T-helper 17 cell (primary cell): ENCODE data around the gene RUNX2. TPM values are rescaled to one million over a fixed set of nuclear protein-coding genes. Genes with fewer than 3 reads are reported as not detected.
"Not testable (repeated sequence)": the region's sequence is repeated elsewhere in the genome, so short reads cannot be mapped to it uniquely, and the experiment has no call there.

Experiments used
- ATAC-seq: fragments of 150-1000 bp; cut with Tn5 transposase; 2 replicates; pipeline ENCODE4 v1.10.0; 2021; ENCODE audit warnings: mild to moderate bottlenecking, moderate library complexity
- DNase-seq, 3 donors: peaks; one replicate each; pipeline versions ENCODE4 v3.0.0 to v3.0.0-alpha.2; 2020 to 2021
- H3K9me3 ChIP-seq: one replicate; pipeline ENCODE4 v1.7.0; 2013; ENCODE audit warnings: low read length, mild to moderate bottlenecking; ENCODE audit not compliant: control insufficient read depth, poor library complexity, severe bottlenecking
- H3K27ac Mint-ChIP-seq: one replicate; pipeline ENCODE4 v1.8.0; 2022; ENCODE audit warnings: mild to moderate bottlenecking, moderate library complexity, mixed read lengths
- H3K27me3 Mint-ChIP-seq: one replicate; pipeline ENCODE4 v1.8.0; 2022; ENCODE audit warnings: mixed read lengths
- H3K36me3 Mint-ChIP-seq: one replicate; pipeline ENCODE4 v1.8.0; 2022; ENCODE audit warnings: low read depth, mixed read lengths
- H3K4me1 Mint-ChIP-seq: one replicate; pipeline ENCODE4 v1.8.0; 2022; ENCODE audit warnings: mild to moderate bottlenecking, mixed read lengths
- H3K4me3 Mint-ChIP-seq: one replicate; pipeline ENCODE4 v1.8.0; 2022; ENCODE audit warnings: mild to moderate bottlenecking, moderate library complexity, mixed read lengths
- total RNA-seq, 4 donors: library from RNA in 2 of 4; stranded (reverse) in 2 of 4; gene quantifications; one replicate each; pipeline ENCODE4 v1.2.3 and lab custom pipeline; 2022 to 2026

RUNX2 gene
- total RNA-seq, 2 donors from 2014 or later, result 47.6 to 50.8 TPM

DNA sequence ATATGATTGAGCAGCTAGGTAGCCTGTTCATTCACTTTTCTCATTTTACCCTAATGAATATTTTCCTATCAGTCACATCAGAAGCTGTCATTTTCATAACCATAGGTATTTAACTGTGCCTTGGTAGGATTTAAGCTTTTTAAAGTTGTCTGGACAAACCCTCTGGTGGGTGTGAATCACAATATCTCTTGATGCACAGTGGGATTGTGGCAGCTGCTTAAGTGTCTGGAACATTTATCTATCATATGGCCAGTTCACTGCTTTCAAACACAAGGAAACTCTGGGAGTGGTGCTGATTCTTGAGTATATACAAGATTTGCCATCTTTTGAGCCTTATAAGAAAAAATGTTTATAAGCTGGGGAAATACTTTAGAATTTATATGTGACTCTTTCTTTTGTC lies 136.6 kb downstream of the RUNX2 start:
- no peak overlapping the region for H3K4me3 Mint-ChIP-seq
- no peak for ATAC-seq
- peaks cover 40% of the 10 kb centered on the region for H3K4me1 Mint-ChIP-seq

GRCh38 chr6:45466686-45467085 lies 138.6 kb downstream of the RUNX2 start:
- ATAC-seq, result no peak
- no peaks in the 10 kb centered on the region for H3K9me3 ChIP-seq
- Mint-ChIP-seq H3K27ac (peak overlapping the region; percentile 39), H3K36me3 (peaks cover 9% of the 10 kb centered on the region), H3K27me3 (no peaks in the 10 kb centered on the region), H3K4me1 (peaks cover 44% of the 10 kb centered on the region), H3K4me3 (no peak overlapping the region)
- no peak for DNase-seq

More for the DNA sequence above, 136.6 kb downstream of the RUNX2 start:
- DNase-seq, result no peak
- no peaks in the 10 kb centered on the region for H3K9me3 ChIP-seq
- no peak overlapping the region for H3K27ac Mint-ChIP-seq
- no peaks in the 10 kb centered on the region for H3K27me3 Mint-ChIP-seq
- peaks cover 8% of the 10 kb centered on the region for H3K36me3 Mint-ChIP-seq

DNA sequence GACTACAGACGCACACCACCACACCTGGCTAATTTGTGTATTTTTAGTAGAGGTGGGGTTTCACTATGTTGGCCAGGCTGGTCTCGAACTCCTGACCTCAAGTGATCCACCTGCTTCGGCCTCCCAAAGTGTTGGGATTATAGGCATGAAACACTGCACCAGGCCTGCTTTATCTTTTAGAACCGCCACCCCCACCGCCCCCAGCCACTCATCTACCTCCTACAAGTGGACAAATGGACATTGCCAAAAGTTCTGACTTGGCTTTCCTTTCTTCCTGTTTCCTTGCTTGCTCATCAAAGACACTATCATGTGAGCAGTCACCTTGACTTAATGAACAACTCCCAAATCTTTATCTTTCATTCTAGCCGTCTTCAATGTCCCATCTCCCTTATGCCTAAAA lies 139.3 kb downstream of the RUNX2 start:
- H3K36me3 Mint-ChIP-seq, ATAC-seq, H3K4me3 Mint-ChIP-seq, H3K27me3 Mint-ChIP-seq, H3K9me3 ChIP-seq, DNase-seq: not testable (repeated sequence)
- Mint-ChIP-seq H3K27ac (peak overlapping the region; percentile 39), H3K4me1 (peaks cover 41% of the 10 kb centered on the region)

DNA sequence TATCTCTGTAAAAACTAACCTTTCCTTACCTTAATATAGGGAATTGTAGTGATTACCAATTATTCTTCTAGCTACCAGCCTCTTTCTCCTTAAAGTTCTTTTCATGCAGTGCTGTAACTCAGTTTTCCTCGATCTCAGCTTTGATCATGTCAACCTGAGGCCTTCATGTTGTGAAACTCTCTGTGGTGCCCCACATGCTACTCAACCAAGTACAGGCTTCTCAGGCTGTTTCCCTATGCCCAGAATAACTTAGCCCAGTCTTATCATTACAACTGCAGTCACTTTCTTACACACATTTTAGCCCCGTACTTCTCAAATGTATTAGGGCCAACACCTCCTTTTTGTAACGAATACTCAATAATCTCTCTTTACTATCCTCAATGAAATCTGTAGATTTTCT lies 139.7 kb downstream of the RUNX2 start:
- Mint-ChIP-seq H3K27ac (peak overlapping the region; percentile 39), H3K4me3 (no peak overlapping the region), H3K36me3 (peaks cover 12% of the 10 kb centered on the region), H3K4me1 (peaks cover 41% of the 10 kb centered on the region), H3K27me3 (no peaks in the 10 kb centered on the region)
- ATAC-seq (no peak), DNase-seq (no peak)
- no peaks in the 10 kb centered on the region for H3K9me3 ChIP-seq

DNA sequence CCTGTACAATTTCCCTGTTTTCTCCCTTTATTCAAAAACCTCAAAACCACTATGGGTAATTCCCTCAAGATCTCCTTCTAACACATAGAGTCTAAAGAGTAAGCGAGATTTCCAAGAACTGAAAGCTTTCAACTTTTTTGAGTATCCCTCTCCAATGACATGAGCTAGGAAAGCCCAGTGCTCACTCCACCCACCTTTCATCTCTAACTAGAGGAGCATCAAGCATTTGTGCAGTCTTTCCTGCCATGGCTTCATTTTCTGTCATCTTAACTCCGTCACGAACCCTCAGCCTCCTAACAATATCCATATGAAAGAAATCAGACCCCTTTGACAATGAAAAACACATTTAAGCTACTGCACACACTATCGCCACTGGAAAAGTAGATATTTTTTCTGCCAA lies 141.5 kb downstream of the RUNX2 start:
- no peaks in the 10 kb centered on the region for H3K9me3 ChIP-seq
- Mint-ChIP-seq H3K4me1 (peaks cover 38% of the 10 kb centered on the region), H3K27me3 (no peaks in the 10 kb centered on the region), H3K27ac (peak overlapping the region; percentile 49), H3K4me3 (no peak overlapping the region), H3K36me3 (peaks cover 12% of the 10 kb centered on the region)
- ATAC-seq, result no peak
- no peak for DNase-seq

GRCh38 chr6:45470131-45470738 lies 142.1 kb downstream of the RUNX2 start:
- Mint-ChIP-seq H3K4me1 (peaks cover 40% of the 10 kb centered on the region), H3K36me3 (peaks cover 12% of the 10 kb centered on the region), H3K27ac (peak overlapping the region; percentile 49), H3K27me3 (no peaks in the 10 kb centered on the region), H3K4me3 (no peak overlapping the region)
- H3K9me3 ChIP-seq, result no peaks in the 10 kb centered on the region
- no peak for DNase-seq
- no peak for ATAC-seq

GRCh38 chr6:45472382-45472781 lies 144.3 kb downstream of the RUNX2 start:
- no peak overlapping the region for H3K4me3 Mint-ChIP-seq
- peaks cover 32% of the 10 kb centered on the region for H3K4me1 Mint-ChIP-seq
- H3K27me3 Mint-ChIP-seq, result no peaks in the 10 kb centered on the region
- ATAC-seq, result no peak
- H3K9me3 ChIP-seq, result no peaks in the 10 kb centered on the region
- no peak for DNase-seq
- peak overlapping the region; percentile 89 for H3K27ac Mint-ChIP-seq
- H3K36me3 Mint-ChIP-seq, result peaks cover 10% of the 10 kb centered on the region

- Mint-ChIP-seq H3K4me1 (peaks cover 26% of the 10 kb centered on the region), H3K36me3 (peaks cover 6% of the 10 kb centered on the region), H3K4me3 (no peak overlapping the region), H3K27ac (peak overlapping the region; percentile 89), H3K27me3 (no peaks in the 10 kb centered on the region)
- ATAC-seq, result no peak
- H3K9me3 ChIP-seq, result no peaks in the 10 kb centered on the region
- no peak for DNase-seq
Measured at GRCh38 chr6:45473121-45473993, 145.2 kb downstream of the RUNX2 start.

DNA sequence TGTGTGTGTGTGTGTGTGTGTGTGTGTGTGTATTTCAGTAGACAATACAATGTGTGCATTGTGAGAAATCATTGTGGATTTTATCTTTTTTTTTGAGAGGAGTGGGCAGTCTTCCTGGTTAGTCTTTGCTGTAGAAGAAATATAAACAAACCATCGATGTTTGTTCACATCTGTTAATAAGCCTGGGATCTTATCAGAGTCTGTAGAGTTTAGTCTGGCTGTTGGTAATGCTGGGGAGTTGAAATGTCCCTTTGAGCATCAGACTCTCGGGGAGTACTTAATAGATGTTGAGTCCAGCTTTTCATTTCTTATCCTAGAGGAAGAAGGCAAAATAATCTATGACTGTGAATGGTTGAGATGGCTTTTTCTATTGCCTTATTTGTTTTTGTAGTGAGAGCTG lies 146.2 kb downstream of the RUNX2 start:
- H3K9me3 ChIP-seq, result no peaks in the 10 kb centered on the region
- H3K36me3 Mint-ChIP-seq, result peaks cover 6% of the 10 kb centered on the region
- H3K27me3 Mint-ChIP-seq, result no peaks in the 10 kb centered on the region
- DNase-seq (no peak), ATAC-seq (no peak)
- peak overlapping the region; percentile 90 for H3K27ac Mint-ChIP-seq
- peaks cover 22% of the 10 kb centered on the region for H3K4me1 Mint-ChIP-seq
- peak overlapping the region; percentile 28 for H3K4me3 Mint-ChIP-seq

GRCh38 chr6:45476341-45476740 lies 148.2 kb downstream of the RUNX2 start:
- Mint-ChIP-seq H3K27me3 (no peaks in the 10 kb centered on the region), H3K27ac (no peak overlapping the region), H3K4me3 (no peak overlapping the region), H3K4me1 (peaks cover 25% of the 10 kb centered on the region), H3K36me3 (peaks cover 3% of the 10 kb centered on the region)
- no peaks in the 10 kb centered on the region for H3K9me3 ChIP-seq
- DNase-seq, result no peak
- no peak for ATAC-seq

- no peaks in the 10 kb centered on the region for H3K9me3 ChIP-seq
- no peak for DNase-seq
- Mint-ChIP-seq H3K27ac (no peak overlapping the region), H3K4me1 (peaks cover 22% of the 10 kb centered on the region), H3K4me3 (no peak overlapping the region), H3K27me3 (no peaks in the 10 kb centered on the region), H3K36me3 (peaks cover 3% of the 10 kb centered on the region)
- peak; percentile 53 for ATAC-seq
Measured at GRCh38 chr6:45477278-45477677, 149.1 kb downstream of the RUNX2 start.

GRCh38 chr6:45477790-45478189 lies 149.7 kb downstream of the RUNX2 start:
- Mint-ChIP-seq H3K27me3 (no peaks in the 10 kb centered on the region), H3K4me1 (peaks cover 18% of the 10 kb centered on the region), H3K36me3 (peaks cover under 1% of the 10 kb centered on the region), H3K27ac (no peak overlapping the region), H3K4me3 (no peak overlapping the region)
- ATAC-seq (peak; percentile 46), DNase-seq (no peak)
- H3K9me3 ChIP-seq, result no peaks in the 10 kb centered on the region

- no peak overlapping the region for H3K4me3 Mint-ChIP-seq
- peaks cover 19% of the 10 kb centered on the region for H3K4me1 Mint-ChIP-seq
- H3K27me3 Mint-ChIP-seq, result no peaks in the 10 kb centered on the region
- no peaks in the 10 kb centered on the region for H3K9me3 ChIP-seq
- ATAC-seq (peak; percentile 53), DNase-seq (no peak)
- H3K36me3 Mint-ChIP-seq, result no peaks in the 10 kb centered on the region
- no peak overlapping the region for H3K27ac Mint-ChIP-seq
Measured at GRCh38 chr6:45478240-45478639, 150.1 kb downstream of the RUNX2 start.
